Activated T-helper 17 cell treated with anti-CD3 and anti-CD28 coated beads, Interleukin-2, amount 50 U/mL, for 72 hours (primary cell): ENCODE data around the gene MEF2B. TPM values are rescaled to one million over a fixed set of nuclear protein-coding genes. Genes with fewer than 3 reads are reported as not detected.
A peak's percentile ranks its signal among the peaks of the same experiment; 100 is the strongest.
"Not testable (repeated sequence)": the region's sequence is repeated elsewhere in the genome, so short reads cannot be mapped to it uniquely, and the experiment has no call there.

ENCODE experiments used
- ATAC-seq: fragments of 150-1000 bp; cut with Tn5 transposase; replicated peaks from 2 replicates; pipeline ENCODE4 v1.10.0; 2021; ENCODE audit warnings: mild to moderate bottlenecking, moderate library complexity
- H3K27ac Mint-ChIP-seq: one replicate; pipeline ENCODE4 v1.8.0; 2022; ENCODE audit warnings: mixed read lengths
- H3K27me3 Mint-ChIP-seq: one replicate; pipeline ENCODE4 v1.8.0; 2022; ENCODE audit warnings: mixed read lengths
- H3K36me3 Mint-ChIP-seq: one replicate; pipeline ENCODE4 v1.8.0; 2022; ENCODE audit warnings: low read depth, mild to moderate bottlenecking, mixed read lengths
- H3K4me1 Mint-ChIP-seq: one replicate; pipeline ENCODE4 v1.8.0; 2022; ENCODE audit warnings: mixed read lengths
- H3K4me3 Mint-ChIP-seq: one replicate; pipeline ENCODE4 v1.8.0; 2022; ENCODE audit warnings: mild to moderate bottlenecking, mixed read lengths
- H3K9me3 Mint-ChIP-seq: one replicate; pipeline ENCODE4 v1.8.0; 2022; ENCODE audit warnings: mixed read lengths
- total RNA-seq, 2 donors: library from RNA; stranded (reverse); gene quantifications; one replicate each; pipeline ENCODE4 v1.2.3, GENCODE V29; 2022

MEF2B gene
- total RNA-seq, 2 donors from 2014 or later, result 0.17 to 2.0 TPM

GRCh38 chr19:19179548-19180441 lies 9.7 kb upstream of the MEF2B start:
- H3K4me3 Mint-ChIP-seq, result no peak overlapping the region
- no peaks in the 10 kb centered on the region for H3K9me3 Mint-ChIP-seq
- peaks cover 40% of the 10 kb centered on the region for H3K36me3 Mint-ChIP-seq
- no peak overlapping the region for H3K27ac Mint-ChIP-seq
- peak; percentile 21 for ATAC-seq
- H3K4me1 Mint-ChIP-seq, result no peaks in the 10 kb centered on the region
- H3K27me3 Mint-ChIP-seq, result no peaks in the 10 kb centered on the region

- Mint-ChIP-seq H3K27me3 (no peaks in the 10 kb centered on the region), H3K9me3 (no peaks in the 10 kb centered on the region), H3K27ac (no peak overlapping the region), H3K4me1 (no peaks in the 10 kb centered on the region), H3K36me3 (peaks cover 23% of the 10 kb centered on the region), H3K4me3 (no peak overlapping the region)
- no peak for ATAC-seq
Measured at GRCh38 chr19:19176950-19177349, 6.9 kb upstream of the MEF2B start.

DNA sequence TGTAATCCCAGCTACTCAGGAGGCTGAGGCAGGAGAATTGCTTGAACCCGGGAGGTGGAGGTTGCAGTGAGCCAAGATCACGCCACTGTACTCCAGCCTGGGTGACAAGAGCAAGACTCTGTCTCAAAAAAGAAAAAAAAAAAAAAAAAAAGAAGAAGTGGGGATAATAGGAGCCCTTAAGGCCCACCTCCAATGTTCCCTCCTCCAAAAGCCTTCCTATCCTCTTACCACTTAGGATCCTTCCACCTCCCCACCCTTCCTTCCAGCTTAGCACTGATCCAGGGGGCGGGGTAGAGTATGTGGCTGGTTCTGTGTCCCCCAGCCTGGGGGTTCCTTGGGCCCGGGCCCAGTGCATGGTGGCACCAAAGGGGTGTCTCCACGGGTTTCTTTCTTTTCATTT lies 3.2 kb upstream of the MEF2B start:
- not testable (repeated sequence) for H3K27me3 Mint-ChIP-seq, ATAC-seq, H3K27ac Mint-ChIP-seq, H3K4me3 Mint-ChIP-seq, H3K9me3 Mint-ChIP-seq
- Mint-ChIP-seq H3K36me3 (peaks cover 12% of the 10 kb centered on the region), H3K4me1 (peaks cover 12% of the 10 kb centered on the region)

GRCh38 chr19:19171821-19172532 lies 1.9 kb upstream of the MEF2B start:
- H3K4me1 Mint-ChIP-seq, result peaks cover 12% of the 10 kb centered on the region
- H3K4me3 Mint-ChIP-seq, result no peak overlapping the region
- peaks cover 8% of the 10 kb centered on the region for H3K36me3 Mint-ChIP-seq
- no peaks in the 10 kb centered on the region for H3K27me3 Mint-ChIP-seq
- H3K27ac Mint-ChIP-seq, result no peak overlapping the region
- ATAC-seq, result no peak
- no peaks in the 10 kb centered on the region for H3K9me3 Mint-ChIP-seq

DNA sequence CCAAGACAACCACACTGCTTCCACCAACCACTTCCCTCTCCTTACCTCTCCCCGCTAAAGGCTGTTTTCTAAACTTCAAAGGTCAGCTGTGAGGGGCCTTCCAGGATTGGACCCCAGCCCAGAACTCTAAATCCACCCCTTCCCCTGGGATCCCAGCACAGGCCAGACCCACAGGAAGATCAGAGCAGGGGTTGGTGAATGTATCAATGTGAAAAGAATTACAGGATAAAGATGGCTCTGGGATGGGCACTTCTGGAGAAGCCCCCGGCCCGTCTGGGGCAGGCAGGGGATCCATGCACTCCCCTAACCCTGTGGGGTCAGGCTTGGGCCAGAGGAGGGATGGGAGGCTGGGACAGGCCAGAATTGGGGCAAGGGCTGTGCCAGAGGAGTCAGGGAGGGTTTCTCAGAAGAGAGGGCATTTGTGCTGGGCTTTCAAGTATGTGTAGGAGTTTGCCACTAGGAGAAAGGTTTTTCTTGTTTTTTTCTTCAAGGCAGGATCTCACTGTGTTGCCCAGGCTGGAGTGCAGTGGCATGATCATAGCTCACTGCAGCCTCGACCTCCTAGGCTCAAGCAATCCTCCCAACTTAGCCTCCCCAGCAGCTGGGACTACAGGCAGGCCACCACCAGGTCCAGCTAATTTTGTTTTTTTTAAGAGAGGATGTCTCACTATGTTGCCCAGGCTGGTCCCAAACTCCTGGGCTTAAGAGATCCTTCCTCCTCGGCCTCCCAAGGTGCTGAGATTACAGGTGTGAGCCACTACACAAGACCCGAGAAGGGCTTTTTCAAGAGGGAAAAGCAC lies 1.0 kb upstream of the MEF2B start:
- Mint-ChIP-seq H3K4me3 (peak overlapping the region; percentile 46), H3K27ac (no peak overlapping the region), H3K9me3 (no peaks in the 10 kb centered on the region), H3K27me3 (no peaks in the 10 kb centered on the region), H3K4me1 (peaks cover 12% of the 10 kb centered on the region), H3K36me3 (peaks cover 3% of the 10 kb centered on the region)
- ATAC-seq, result no peak

GRCh38 chr19:19169236-19170052 lies 619 bp downstream of the MEF2B start:
- no peaks in the 10 kb centered on the region for H3K27me3 Mint-ChIP-seq
- H3K4me1 Mint-ChIP-seq, result peaks cover 12% of the 10 kb centered on the region
- no peaks in the 10 kb centered on the region for H3K9me3 Mint-ChIP-seq
- peak overlapping the region; percentile 46 for H3K4me3 Mint-ChIP-seq
- no peaks in the 10 kb centered on the region for H3K36me3 Mint-ChIP-seq
- ATAC-seq, result no peak
- H3K27ac Mint-ChIP-seq, result no peak overlapping the region

DNA sequence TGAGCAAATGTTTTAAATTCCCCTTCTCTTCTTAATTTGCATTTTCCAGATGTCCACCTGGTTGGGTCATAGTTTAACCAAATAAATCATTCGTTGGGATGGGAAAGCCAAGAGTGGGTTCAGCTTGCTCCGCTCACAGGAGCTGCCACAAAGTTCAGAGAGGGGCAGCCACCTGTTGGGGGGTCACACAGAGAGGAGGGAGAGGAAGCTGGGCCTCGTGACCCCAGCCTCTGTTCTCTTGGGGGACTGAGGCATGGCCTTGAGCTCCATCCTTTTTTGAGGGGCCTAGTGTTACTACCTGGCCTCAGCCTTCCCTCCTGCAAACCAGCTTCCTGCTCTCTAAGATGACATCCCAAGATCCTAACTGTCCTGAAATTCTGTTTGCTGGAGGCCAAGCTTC lies 2.5 kb downstream of the MEF2B start:
- no peaks in the 10 kb centered on the region for H3K9me3 Mint-ChIP-seq
- H3K36me3 Mint-ChIP-seq, result no peaks in the 10 kb centered on the region
- H3K4me1 Mint-ChIP-seq, result peaks cover 12% of the 10 kb centered on the region
- no peak overlapping the region for H3K4me3 Mint-ChIP-seq
- no peak overlapping the region for H3K27ac Mint-ChIP-seq
- no peaks in the 10 kb centered on the region for H3K27me3 Mint-ChIP-seq
- ATAC-seq, result no peak

GRCh38 chr19:19165396-19165795 lies 4.7 kb downstream of the MEF2B start:
- H3K27me3 Mint-ChIP-seq, result no peaks in the 10 kb centered on the region
- ATAC-seq, result no peak
- no peaks in the 10 kb centered on the region for H3K36me3 Mint-ChIP-seq
- H3K4me3 Mint-ChIP-seq, result no peak overlapping the region
- H3K27ac Mint-ChIP-seq, result no peak overlapping the region
- H3K9me3 Mint-ChIP-seq, result no peaks in the 10 kb centered on the region
- H3K4me1 Mint-ChIP-seq, result peaks cover 6% of the 10 kb centered on the region

DNA sequence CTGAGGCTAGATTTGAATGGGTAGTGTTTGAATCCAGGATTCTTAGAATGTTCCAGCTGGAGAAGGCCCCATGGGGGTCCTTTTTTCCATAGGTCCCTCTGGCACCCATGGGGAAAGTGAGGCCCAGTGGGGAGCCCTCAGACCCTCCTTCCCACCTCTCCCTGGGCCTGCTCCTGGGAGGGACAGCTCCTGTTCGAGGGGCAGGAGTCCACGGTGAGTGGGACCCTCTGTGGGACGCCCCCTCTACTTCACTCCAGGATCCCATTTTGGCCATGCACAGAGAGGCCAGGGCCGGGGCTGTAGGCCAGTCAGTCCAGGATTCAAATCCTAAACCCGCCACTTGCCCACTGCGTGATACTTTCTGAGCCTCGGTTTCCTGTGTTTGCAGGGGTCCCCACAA lies 7.6 kb downstream of the MEF2B start:
- H3K27ac Mint-ChIP-seq, result no peak overlapping the region
- ATAC-seq, result no peak
- H3K9me3 Mint-ChIP-seq, result no peaks in the 10 kb centered on the region
- no peak overlapping the region for H3K4me3 Mint-ChIP-seq
- H3K27me3 Mint-ChIP-seq, result no peaks in the 10 kb centered on the region
- no peaks in the 10 kb centered on the region for H3K4me1 Mint-ChIP-seq
- peaks cover under 1% of the 10 kb centered on the region for H3K36me3 Mint-ChIP-seq

- Mint-ChIP-seq H3K9me3 (no peaks in the 10 kb centered on the region), H3K27ac (no peak overlapping the region), H3K4me1 (no peaks in the 10 kb centered on the region), H3K4me3 (no peak overlapping the region), H3K27me3 (no peaks in the 10 kb centered on the region), H3K36me3 (peaks cover 13% of the 10 kb centered on the region)
- ATAC-seq, result no peak
Measured at GRCh38 chr19:19160461-19161035, 9.5 kb downstream of the MEF2B start.

DNA sequence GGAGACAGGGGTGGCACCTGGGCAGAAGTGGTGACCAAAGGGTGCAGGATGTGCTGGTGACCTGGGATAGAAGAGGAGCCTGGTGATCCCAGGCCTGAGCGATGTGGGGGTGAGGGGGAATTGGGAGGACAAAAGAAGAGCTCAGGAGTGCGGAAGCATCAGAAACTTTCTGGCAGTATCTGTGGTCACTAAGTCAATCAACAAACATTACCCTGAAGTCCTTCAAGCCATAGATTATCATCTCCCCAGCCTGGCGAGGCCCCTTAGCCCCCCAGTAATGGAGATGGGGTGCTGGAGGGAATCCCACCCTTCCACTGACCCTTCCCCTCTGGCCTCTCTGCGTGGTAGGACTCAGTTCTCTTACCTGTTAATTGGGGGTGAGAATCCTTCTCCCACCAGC lies 10.5 kb downstream of the MEF2B start:
- ATAC-seq, result no peak
- Mint-ChIP-seq H3K36me3 (peaks cover 13% of the 10 kb centered on the region), H3K27ac (no peak overlapping the region), H3K4me1 (no peaks in the 10 kb centered on the region), H3K4me3 (no peak overlapping the region), H3K9me3 (no peaks in the 10 kb centered on the region), H3K27me3 (no peaks in the 10 kb centered on the region)

DNA sequence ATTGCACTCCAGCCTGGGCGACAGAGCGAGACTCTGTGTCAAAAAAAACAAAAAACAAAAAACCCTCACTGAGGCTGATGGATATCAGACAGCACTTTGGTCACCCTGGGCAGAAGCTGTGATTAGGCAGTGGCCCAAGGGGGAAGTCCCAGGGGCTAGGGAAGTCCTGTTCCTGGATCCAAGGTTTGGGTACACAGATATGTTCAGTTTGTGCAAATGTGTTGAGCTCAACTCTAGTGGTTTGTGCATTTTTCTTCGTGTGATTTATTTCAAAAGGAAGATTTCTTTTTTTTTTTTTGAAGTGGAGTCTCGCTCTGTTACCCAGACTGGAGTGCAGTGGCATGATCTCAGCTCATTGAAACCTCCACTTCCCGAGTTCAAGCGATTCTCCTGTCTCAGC lies 12.3 kb downstream of the MEF2B start:
- H3K27ac Mint-ChIP-seq, result no peak overlapping the region
- H3K4me3 Mint-ChIP-seq, result no peak overlapping the region
- H3K9me3 Mint-ChIP-seq, result no peaks in the 10 kb centered on the region
- H3K36me3 Mint-ChIP-seq, result peaks cover 13% of the 10 kb centered on the region
- H3K27me3 Mint-ChIP-seq, result no peaks in the 10 kb centered on the region
- no peaks in the 10 kb centered on the region for H3K4me1 Mint-ChIP-seq
- ATAC-seq, result no peak

DNA sequence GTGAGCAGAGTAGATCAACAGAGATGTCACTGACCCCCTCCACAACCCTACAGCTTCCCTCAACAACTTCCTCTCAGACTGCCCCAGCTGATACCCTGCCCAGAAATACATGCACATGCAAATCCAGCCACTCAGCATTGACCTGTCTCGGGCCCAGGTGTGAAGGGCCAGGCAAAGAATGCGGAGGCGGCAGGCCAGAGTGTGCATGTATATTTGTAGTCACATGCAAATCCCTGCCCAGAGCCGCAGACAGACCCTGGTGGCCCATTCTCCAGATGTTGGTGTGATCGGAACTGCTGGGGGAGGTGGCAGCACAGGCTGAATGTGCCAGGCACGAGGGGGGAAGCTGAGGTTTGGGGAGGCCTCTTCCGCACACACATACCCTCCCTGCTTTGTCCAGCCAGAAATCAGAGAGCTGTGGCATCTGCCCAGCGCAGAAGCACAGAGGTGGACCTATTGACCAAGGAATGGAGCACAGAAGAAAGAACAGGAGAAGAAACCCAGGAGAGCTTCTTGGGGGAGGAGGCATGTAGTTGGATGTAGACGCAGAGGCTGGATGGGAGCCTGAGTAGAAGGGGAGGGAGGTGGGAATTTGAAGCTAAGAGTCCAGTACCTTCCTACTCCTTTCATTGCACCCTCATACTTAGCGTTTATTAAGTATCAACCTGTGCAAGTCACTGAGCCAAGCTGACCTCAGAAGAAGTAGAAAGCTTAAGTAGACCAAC lies 14.4 kb downstream of the MEF2B start:
- peaks cover 13% of the 10 kb centered on the region for H3K36me3 Mint-ChIP-seq
- no peaks in the 10 kb centered on the region for H3K9me3 Mint-ChIP-seq
- H3K4me3 Mint-ChIP-seq, result no peak overlapping the region
- H3K27me3 Mint-ChIP-seq, result no peaks in the 10 kb centered on the region
- no peak overlapping the region for H3K27ac Mint-ChIP-seq
- no peaks in the 10 kb centered on the region for H3K4me1 Mint-ChIP-seq
- no peak for ATAC-seq
